Measurements from ENCODE around the gene CTSC. TPM values are rescaled to one million over a fixed set of nuclear protein-coding genes. Genes with fewer than 3 reads are reported as not detected.

Gene CTSC
- total and polyA plus RNA-seq, 9 of the 15 experiments (the other 6 are each of a cell fraction or from before 2014, with no cell fraction given), result 113 to 403 (median 187) TPM

DNA sequence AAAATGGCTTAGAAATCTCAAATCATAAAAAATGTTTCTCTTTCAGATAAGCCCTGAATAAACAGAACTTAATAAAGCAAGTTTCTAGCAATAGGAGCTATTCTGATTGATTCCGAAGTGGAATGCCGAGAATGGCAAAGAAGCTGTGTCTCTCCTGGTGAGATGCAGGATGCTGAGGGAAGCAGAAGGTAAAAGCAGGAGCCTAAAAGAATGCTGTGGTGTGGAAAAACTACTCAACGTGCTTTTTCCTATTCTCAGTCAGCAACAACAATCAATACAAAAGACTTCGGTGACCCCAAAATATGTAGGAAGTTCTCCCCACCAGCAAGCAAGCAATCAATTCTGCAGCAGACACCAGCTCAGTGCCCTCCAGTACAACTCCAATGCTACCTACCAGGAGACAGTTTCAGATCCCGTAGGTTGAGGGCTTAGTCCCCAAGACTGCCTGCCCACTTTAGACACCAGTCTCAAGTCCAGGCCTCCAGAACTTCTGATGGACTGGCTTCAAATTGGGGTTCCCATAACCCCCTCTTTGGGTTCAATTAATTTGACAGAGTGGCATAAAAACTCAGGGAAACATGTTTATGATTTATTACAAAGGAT is 6.6 kb downstream of the CTSC start:
- intact Hi-C loops (cut with micrococcal nuclease), result no loop called here
- FAIRE-seq (no peak), ATAC-seq (no peak), DNase-seq (ENCODE audit: extremely low read depth in 1 of 4, low spot score in 3 of 4) (no peak)
- no peak overlapping the region for H2AFZ ChIP-seq (ENCODE audit: low read depth, low read length)
- peaks cover 95% of the 10 kb centered on the region for H3K36me3 ChIP-seq (ENCODE audit: control insufficient read depth, insufficient read depth, low read length)
- BruUV-seq (replicated peaks), result no TSS peak
- CTCF ChIA-PET (ENCODE audit: low intra/inter-chr PET ratio), result no interaction called here
- no peaks in the 10 kb centered on the region for H3K9me3 ChIP-seq (replicated peaks; ENCODE audit: control insufficient read depth, insufficient read depth, low read depth, low read length)
- H3K4me1 ChIP-seq (replicated peaks in 1 of 2; ENCODE audit: control insufficient read depth in 2 of 2, insufficient read depth in 2 of 2, low read length in 2 of 2), result peaks cover 0 to 16% of the 10 kb centered on the region in 2 experiments; a peak in 2 of 5 replicates
- no peaks in the 10 kb centered on the region for H4K20me1 ChIP-seq (replicated peaks; ENCODE audit: control insufficient read depth, insufficient read depth, low read length)
- no peak overlapping the region for H3K4me3 ChIP-seq
- H3K27ac ChIP-seq (ENCODE audit: extremely low read depth, low read depth, low read length), result no peak overlapping the region; the same call in 2 of the 3 replicates
- no peak overlapping the region for H3K4me2 ChIP-seq (ENCODE audit: insufficient read depth, low read length)
- no peaks in the 10 kb centered on the region for H3K9me1 ChIP-seq (ENCODE audit: control insufficient read depth, insufficient read depth, low read length)
- 92% methylated on average over 5 of the region's 5 CpGs for WGBS (ENCODE audit: insufficient coverage, low coverage, missing lambda C conversion rate)
- no peaks in the 10 kb centered on the region for H3K27me3 ChIP-seq (ENCODE audit: control insufficient read depth in 2 of 2, insufficient read depth in 2 of 2, low read length in 2 of 2)
- POLR2A ChIA-PET, result interaction anchor here (0.7 to 1.1 kb wide), 3 partner anchors 12 to 68 kb away, joined by 3 read pairs; no protein-coding TSS in a partner anchor
- no peak overlapping the region for H3K9ac ChIP-seq (ENCODE audit: insufficient read depth in 1 of 2, low read depth in 2 of 2, low read length in 2 of 2)
- peaks cover 96% of the 10 kb centered on the region for H3K79me2 ChIP-seq (ENCODE audit: control insufficient read depth, insufficient read depth, low read length)
- TF ChIP-seq HCFC1 (IDR thresholded peaks at IDR 0.05; ENCODE audit: low read depth, low read length), result no peak
- in situ Hi-C loops (cut with MboI), result no loop called here

DNA sequence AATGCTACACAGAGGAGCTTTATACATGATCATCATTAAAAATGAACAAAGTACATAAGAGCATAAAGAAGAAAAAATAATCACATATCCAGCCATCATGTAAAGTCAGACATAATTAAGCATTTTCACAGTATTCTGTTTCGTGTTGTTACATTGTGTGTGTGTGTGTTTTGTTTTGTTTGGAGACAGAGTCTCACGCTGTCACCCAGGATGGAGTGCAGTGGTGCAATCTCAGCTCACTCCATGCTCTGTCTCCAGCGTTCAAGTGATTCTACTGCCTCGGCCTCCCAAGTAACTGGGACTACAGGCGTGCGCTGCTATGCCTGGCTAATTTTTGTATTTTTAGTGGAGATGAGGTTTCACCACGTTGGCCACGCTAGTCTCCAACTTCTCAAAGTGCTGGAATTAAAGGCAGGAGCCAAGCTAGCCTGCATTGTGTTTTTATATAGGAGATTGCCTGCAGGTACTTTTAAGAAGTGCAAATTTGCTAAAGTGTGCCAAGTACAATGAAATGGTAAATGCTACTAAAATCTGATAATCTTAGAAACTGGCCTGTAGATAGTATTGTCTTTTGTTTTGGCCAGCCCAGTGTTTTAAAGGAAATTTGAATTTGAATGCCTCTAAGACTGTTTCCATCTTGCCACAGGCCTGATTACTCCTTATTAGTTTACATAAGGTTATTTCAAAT is 7.8 kb downstream of the CTSC start:
- no peak for FAIRE-seq
- no peak overlapping the region for H2AFZ ChIP-seq (ENCODE audit: low read depth, low read length)
- intact Hi-C loops (cut with micrococcal nuclease) (no loop called here), in situ Hi-C loops (cut with MboI) (no loop called here)
- ATAC-seq, result peak; percentile 19; the same call in 2 of the 3 replicates
- no peaks in the 10 kb centered on the region for H3K27me3 ChIP-seq (ENCODE audit: control insufficient read depth in 2 of 2, insufficient read depth in 2 of 2, low read length in 2 of 2)
- CTCF ChIA-PET (ENCODE audit: low intra/inter-chr PET ratio), result no interaction called here
- no peak overlapping the region for H3K4me3 ChIP-seq
- H4K20me1 ChIP-seq (replicated peaks; ENCODE audit: control insufficient read depth, insufficient read depth, low read length), result no peaks in the 10 kb centered on the region; the same call in 1 of the 2 replicates
- no TSS peak for BruUV-seq (replicated peaks)
- H3K36me3 ChIP-seq (ENCODE audit: control insufficient read depth, insufficient read depth, low read length), result peaks cover 97% of the 10 kb centered on the region
- no peak overlapping the region for H3K9ac ChIP-seq (ENCODE audit: insufficient read depth in 1 of 2, low read depth in 2 of 2, low read length in 2 of 2)
- POLR2A ChIA-PET, result interaction anchor here (1.1 to 5.7 kb wide), 4 partner anchors 7 to 25 kb away, joined by 3 to 40 read pairs (median 3); partner anchors contain the start of gene CTSC
- 90% methylated on average over 8 of the region's 8 CpGs for WGBS (ENCODE audit: insufficient coverage, low coverage, missing lambda C conversion rate)
- H3K79me2 ChIP-seq (ENCODE audit: control insufficient read depth, insufficient read depth, low read length), result peaks cover 96% of the 10 kb centered on the region
- no peak for DNase-seq (ENCODE audit: extremely low read depth in 1 of 4, low spot score in 3 of 4)
- H3K4me2 ChIP-seq (ENCODE audit: insufficient read depth, low read length), result no peak overlapping the region
- H3K4me1 ChIP-seq (replicated peaks in 1 of 2; ENCODE audit: control insufficient read depth in 2 of 2, insufficient read depth in 2 of 2, low read length in 2 of 2), result peaks cover 0 to 23% of the 10 kb centered on the region in 2 experiments; a peak in 3 of 5 replicates
- no peaks in the 10 kb centered on the region for H3K9me3 ChIP-seq (replicated peaks; ENCODE audit: control insufficient read depth, insufficient read depth, low read depth, low read length)
- TF ChIP-seq POLR2B (IDR thresholded peaks at IDR 0.05; ENCODE audit: low read depth, partially characterized antibody) (peak; percentile 50), SRSF3 (IDR thresholded peaks at IDR 0.05; ENCODE audit: insufficient read depth, low read length) (no peak), RBM17 (IDR thresholded peaks at IDR 0.05; ENCODE audit: borderline replicate concordance, low read depth, low read length) (no peak), SUPT5H (IDR thresholded peaks at IDR 0.05) (peak; percentile 33; the same call in 1 of the 2 replicates), DACH1 (IDR thresholded peaks at IDR 0.05; ENCODE audit: partially characterized antibody) (no peak), CBX2 (IDR thresholded peaks at IDR 0.05; ENCODE audit: insufficient read depth, low read length, poor library complexity, severe bottlenecking) (no peak), ARID1B (IDR thresholded peaks at IDR 0.05) (no peak)
- no peak overlapping the region for H3K27ac ChIP-seq (ENCODE audit: extremely low read depth, low read depth, low read length)
- H3K9me1 ChIP-seq (ENCODE audit: control insufficient read depth, insufficient read depth, low read length), result no peaks in the 10 kb centered on the region

All from K562 (cell line).